GM20000 (cell line): ENCODE results near the gene OR10Z1.

Experiments used
- DNase-seq: peaks from one replicate; pipeline ENCODE4 v3.0.0; 2012; ENCODE audit warnings: low spot score
- CTCF ChIP-seq: IDR thresholded peaks from 2 replicates; pipeline ENCODE4 v1.5.1; 2012; ENCODE audit warnings: mild to moderate bottlenecking, control low read depth; ENCODE audit errors: extremely low read depth, missing control alignments

Gene OR10Z1

GRCh38 chr1:158604968-158605367 is at the start of gene OR10Z1:
Gene OR10Z1 (plus strand): TSS chr1:158605268. CDS start chr1:158606439, 1,171 bp downstream.
- DNase-seq = no peak
- TF ChIP-seq CTCF = no peak

GRCh38 chr1:158559696-158560095 is 45.4 kb upstream of the OR10Z1 start:
- DNase-seq = no peak
- TF ChIP-seq CTCF = no peak

GRCh38 chr1:158563853-158564252 is 41.2 kb upstream of the OR10Z1 start:
- TF ChIP-seq CTCF = no peak
- no peak for DNase-seq

GRCh38 chr1:158564608-158565007 is 40.5 kb upstream of the OR10Z1 start:
- no peak for DNase-seq

GRCh38 chr1:158570480-158570879 is 34.6 kb upstream of the OR10Z1 start, which contains the start of gene OR6P1:
Gene OR6P1 (minus strand): TSS chr1:158570580. CDS start chr1:158563604, 6,976 bp downstream.
- TF ChIP-seq CTCF = no peak
- no peak for DNase-seq

More at GRCh38 chr1:158564608-158565007, 40.5 kb upstream of the OR10Z1 start:
- no peak for TF ChIP-seq CTCF

- TF ChIP-seq CTCF = no peak
- no peak for DNase-seq
These were observed 32.8 kb upstream of the OR10Z1 start for GRCh38 chr1:158572226-158572625.

GRCh38 chr1:158577561-158577960 is 27.5 kb upstream of the OR10Z1 start:
- no peak for TF ChIP-seq CTCF
- DNase-seq = no peak
